ENCODE results near the gene ARID1B.

The ARID1B gene

DNA sequence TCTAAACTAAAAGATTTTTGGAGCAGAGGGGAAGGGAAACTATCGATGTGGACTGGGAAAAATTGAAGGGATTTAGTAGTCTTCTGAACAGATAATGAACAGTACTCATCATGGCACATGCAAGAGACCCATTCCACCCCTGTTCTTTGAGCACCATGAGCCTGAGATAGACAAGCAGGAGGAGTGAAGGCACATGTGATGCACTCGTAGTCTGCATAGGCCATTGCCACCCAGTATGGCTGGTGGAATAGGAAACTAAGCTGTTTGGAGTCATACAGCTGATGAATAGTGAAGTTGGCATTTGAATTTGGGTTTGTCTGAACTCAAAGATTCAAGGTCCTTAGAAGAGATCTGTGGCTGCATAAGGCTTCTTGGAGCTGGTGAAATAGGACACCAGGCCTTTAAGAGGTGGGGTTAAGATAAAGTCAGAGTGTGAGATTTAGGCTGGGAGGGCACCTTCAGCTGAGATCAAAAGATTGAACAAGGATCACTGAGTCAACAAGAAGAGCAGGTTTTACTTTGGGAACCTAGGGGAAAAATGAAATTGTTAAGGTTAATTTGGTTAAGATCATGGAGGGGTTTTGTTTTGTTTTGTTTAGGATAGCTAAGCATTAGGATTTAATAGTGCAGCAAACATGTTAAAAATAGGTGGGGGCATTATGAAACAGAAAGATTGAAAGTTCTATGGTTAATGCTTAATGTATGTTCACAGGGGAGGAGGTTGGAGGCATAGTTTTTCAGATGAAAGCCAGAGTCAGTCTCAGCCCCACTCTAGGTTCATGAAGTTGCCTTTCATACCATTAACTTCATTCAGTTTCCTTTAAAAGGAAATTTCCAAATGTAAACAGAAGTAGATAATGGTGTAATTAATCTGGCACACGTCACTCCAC is 148.8 kb downstream of the ARID1B start:
- no peaks in the 10 kb centered on the region for H3F3A ChIP-seq (ENCODE audit: insufficient read depth)
- H4K20me1 ChIP-seq (ENCODE audit: low read depth, low read length), result no peaks in the 10 kb centered on the region
- H3K36me3 ChIP-seq (ENCODE audit: low read length), result no peaks in the 10 kb centered on the region
- no peak overlapping the region for H3K4me2 ChIP-seq (ENCODE audit: low read depth, low read length, poor library complexity, severe bottlenecking)
- no peak overlapping the region for H2AFZ ChIP-seq (ENCODE audit: low read depth, low read length, severe bottlenecking)
- H3K27ac ChIP-seq (ENCODE audit: low read depth, low read length), result no peak overlapping the region
- H3K27me3 ChIP-seq (ENCODE audit: low read length), result no peaks in the 10 kb centered on the region
- TF ChIP-seq, protein P1, sequence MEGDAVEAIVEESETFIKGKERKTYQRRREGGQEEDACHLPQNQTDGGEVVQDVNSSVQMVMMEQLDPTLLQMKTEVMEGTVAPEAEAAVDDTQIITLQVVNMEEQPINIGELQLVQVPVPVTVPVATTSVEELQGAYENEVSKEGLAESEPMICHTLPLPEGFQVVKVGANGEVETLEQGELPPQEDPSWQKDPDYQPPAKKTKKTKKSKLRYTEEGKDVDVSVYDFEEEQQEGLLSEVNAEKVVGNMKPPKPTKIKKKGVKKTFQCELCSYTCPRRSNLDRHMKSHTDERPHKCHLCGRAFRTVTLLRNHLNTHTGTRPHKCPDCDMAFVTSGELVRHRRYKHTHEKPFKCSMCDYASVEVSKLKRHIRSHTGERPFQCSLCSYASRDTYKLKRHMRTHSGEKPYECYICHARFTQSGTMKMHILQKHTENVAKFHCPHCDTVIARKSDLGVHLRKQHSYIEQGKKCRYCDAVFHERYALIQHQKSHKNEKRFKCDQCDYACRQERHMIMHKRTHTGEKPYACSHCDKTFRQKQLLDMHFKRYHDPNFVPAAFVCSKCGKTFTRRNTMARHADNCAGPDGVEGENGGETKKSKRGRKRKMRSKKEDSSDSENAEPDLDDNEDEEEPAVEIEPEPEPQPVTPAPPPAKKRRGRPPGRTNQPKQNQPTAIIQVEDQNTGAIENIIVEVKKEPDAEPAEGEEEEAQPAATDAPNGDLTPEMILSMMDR (IDR thresholded peaks at IDR 0.05; ENCODE audit: insufficient read depth, low read length, poor library complexity, severe bottlenecking), result no peak
- TF ChIP-seq EZH2phosphoT487 (conservative IDR thresholded peaks at IDR 0.05; ENCODE audit: low read length), result no peak
- no peaks in the 10 kb centered on the region for H3K9me2 ChIP-seq (replicated peaks; ENCODE audit: insufficient read depth, low read length)
- H3K4me3 ChIP-seq (ENCODE audit: insufficient read depth, low read length, poor library complexity, severe bottlenecking), result no peak overlapping the region
- H3K79me2 ChIP-seq (ENCODE audit: insufficient read depth, low read length), result peaks cover 32% of the 10 kb centered on the region
- no peak overlapping the region for H3K9ac ChIP-seq (ENCODE audit: low read length)
- no peaks in the 10 kb centered on the region for H3K9me3 ChIP-seq (ENCODE audit: insufficient read depth, low read length)

DNA sequence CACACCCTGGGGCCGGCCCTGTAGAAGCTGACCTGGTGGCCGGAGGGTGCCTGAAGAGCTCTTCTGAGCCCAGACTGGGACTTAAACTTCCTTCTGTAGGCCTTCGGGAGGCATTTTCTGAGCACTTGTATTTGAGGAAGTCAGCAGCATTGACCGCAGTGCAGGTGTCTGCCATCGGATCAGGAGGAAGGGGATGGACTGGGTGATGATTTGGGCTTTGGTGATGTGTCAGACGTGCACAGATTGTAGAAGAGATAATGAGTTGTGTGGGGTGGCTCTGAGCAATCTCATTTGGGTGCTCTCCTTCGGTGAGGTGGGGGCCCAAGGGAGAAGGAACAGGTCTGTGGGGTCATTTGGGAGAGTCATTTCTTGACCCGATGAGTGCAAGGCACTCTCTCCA is 150.9 kb downstream of the ARID1B start:
- Histone ChIP-seq H3K4me3 (ENCODE audit: insufficient read depth, low read length, poor library complexity, severe bottlenecking) (no peak overlapping the region), H3K27me3 (ENCODE audit: low read length) (no peaks in the 10 kb centered on the region), H3K79me2 (ENCODE audit: insufficient read depth, low read length) (peaks cover 34% of the 10 kb centered on the region), H3K9ac (ENCODE audit: low read length) (no peak overlapping the region), H3K9me2 (replicated peaks; ENCODE audit: insufficient read depth, low read length) (no peaks in the 10 kb centered on the region), H3K9me3 (ENCODE audit: insufficient read depth, low read length) (no peaks in the 10 kb centered on the region), H3K27ac (ENCODE audit: low read depth, low read length) (no peak overlapping the region), H4K20me1 (ENCODE audit: low read depth, low read length) (no peaks in the 10 kb centered on the region; the same call in 1 of the 2 replicates), H3K36me3 (ENCODE audit: low read length) (no peaks in the 10 kb centered on the region), H3F3A (ENCODE audit: insufficient read depth) (peaks cover 11% of the 10 kb centered on the region; the same call in 1 of the 2 replicates), H3K4me2 (ENCODE audit: low read depth, low read length, poor library complexity, severe bottlenecking) (no peak overlapping the region), H2AFZ (ENCODE audit: low read depth, low read length, severe bottlenecking) (no peak overlapping the region)
- TF ChIP-seq, protein P1 (IDR thresholded peaks at IDR 0.05; ENCODE audit: insufficient read depth, low read length, poor library complexity, severe bottlenecking), result no peak
- TF ChIP-seq EZH2phosphoT487 (conservative IDR thresholded peaks at IDR 0.05; ENCODE audit: low read length), result no peak

DNA sequence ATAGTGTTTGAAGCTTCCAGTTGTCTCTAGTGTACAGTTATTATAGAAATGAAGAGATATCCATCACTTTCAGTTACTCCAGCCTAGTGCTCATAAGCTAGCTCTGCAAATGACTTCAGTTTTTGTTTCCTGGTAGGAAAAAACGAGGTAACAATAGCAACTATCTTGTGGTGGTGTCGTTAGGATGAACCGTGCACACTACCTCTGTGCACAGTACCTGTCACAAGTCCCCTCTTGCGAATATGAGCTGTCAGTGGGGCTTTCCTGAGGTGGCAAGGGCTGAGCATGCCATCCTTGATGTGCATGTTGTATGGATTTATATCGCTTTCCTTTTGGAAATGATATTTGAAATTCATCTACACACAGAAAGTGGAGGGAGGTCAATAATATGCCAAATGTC is 151.8 kb downstream of the ARID1B start:
- Histone ChIP-seq H3K27ac (ENCODE audit: low read depth, low read length) (no peak overlapping the region), H3K9me3 (ENCODE audit: insufficient read depth, low read length) (no peaks in the 10 kb centered on the region), H3K79me2 (ENCODE audit: insufficient read depth, low read length) (peaks cover 38% of the 10 kb centered on the region), H3K27me3 (ENCODE audit: low read length) (no peaks in the 10 kb centered on the region), H2AFZ (ENCODE audit: low read depth, low read length, severe bottlenecking) (no peak overlapping the region), H3K4me3 (ENCODE audit: insufficient read depth, low read length, poor library complexity, severe bottlenecking) (no peak overlapping the region), H3K36me3 (ENCODE audit: low read length) (no peaks in the 10 kb centered on the region), H3K4me2 (ENCODE audit: low read depth, low read length, poor library complexity, severe bottlenecking) (no peak overlapping the region), H4K20me1 (ENCODE audit: low read depth, low read length) (no peaks in the 10 kb centered on the region; the same call in 1 of the 2 replicates), H3K9ac (ENCODE audit: low read length) (no peak overlapping the region), H3K9me2 (replicated peaks; ENCODE audit: insufficient read depth, low read length) (no peaks in the 10 kb centered on the region), H3F3A (ENCODE audit: insufficient read depth) (peaks cover 12% of the 10 kb centered on the region; the same call in 1 of the 2 replicates)
- TF ChIP-seq, protein P1 (IDR thresholded peaks at IDR 0.05; ENCODE audit: insufficient read depth, low read length, poor library complexity, severe bottlenecking), result no peak
- no peak for TF ChIP-seq EZH2phosphoT487 (conservative IDR thresholded peaks at IDR 0.05; ENCODE audit: low read length)
